Heart left ventricle (tissue), 13 donors: Measurements from ENCODE around the gene WFIKKN2.

Experiments
- POLR2A ChIP-seq, 2 donors: fragments of 450-650 bp; IDR thresholded peaks; one replicate each; pipeline ENCODE4 v1.6.1; 2017; ENCODE audit warnings: antibody characterized with exemption in 2 of 2, mild to moderate bottlenecking in 2 of 2, moderate library complexity in 2 of 2
- TF ChIP-seq, protein P1 (sequence below), 12 donors: fragments of 200-600 bp; sonication (generic) in 4 of 12; IDR thresholded peaks; one replicate each; pipeline versions ENCODE4 v1.5.0 to v1.8.0; 2018 to 2022; ENCODE audit warnings: antibody characterized with exemption in 12 of 12, mild to moderate bottlenecking in 5 of 12
- donor health status: ischemic (EF 13 %, LVEDD 7.1; RV severe dilation, severe dysfunction).
- donor health status: DM: no; HTN: yes; CAD: no.
- donor health status: DM: no; HTN: no; CAD: no.
- donor health status: ischemic (EF 25% LVEDD 6.9; RV normal size, moderate dysfunction).
- donor health status: ischemic (EF 25% LVEDD 5.7; RV mildly dilated, moderate dysfunction).
- donor health status: ischemic (EF 35%, LVEDD 5.7; RV mildly dilated, moderate dysfunction).
- donor health status: nonischemic (EF 11% LVEDD 7.7; RV severe dilation, severe dysfunction).
- donor health status: DM: yes; HTN: yes; CAD: no.
- donor health status: PGD.
- donor health status: ischemic (EF 29% LVEDD 5.4; RV normal size, mild dysfunction).
- donor health status: nonischemic (EF 23%, LVEDD 6.1; RV moderate dilation, normal function).

DNA sequence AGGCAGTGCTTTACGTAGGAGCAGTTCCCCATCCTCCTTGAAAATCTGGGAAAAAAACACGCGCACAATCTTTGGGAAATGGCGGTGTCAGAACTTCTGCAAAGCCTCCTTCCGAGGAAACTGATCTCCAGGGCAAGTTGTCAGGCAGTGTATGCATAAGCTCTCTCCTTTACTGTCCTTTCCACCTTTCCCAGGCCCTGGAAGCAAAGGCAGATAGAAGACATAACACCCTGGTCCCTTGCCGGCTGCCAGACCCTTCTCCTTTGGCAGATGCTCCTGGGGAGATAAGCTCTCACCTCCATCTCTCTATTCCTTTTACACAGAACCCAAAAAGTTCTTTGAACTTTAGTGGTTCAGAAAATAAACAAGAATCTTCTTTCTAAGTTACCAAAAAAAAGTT is 18.4 kb downstream of the WFIKKN2 start:
- TF ChIP-seq, protein P1, sequence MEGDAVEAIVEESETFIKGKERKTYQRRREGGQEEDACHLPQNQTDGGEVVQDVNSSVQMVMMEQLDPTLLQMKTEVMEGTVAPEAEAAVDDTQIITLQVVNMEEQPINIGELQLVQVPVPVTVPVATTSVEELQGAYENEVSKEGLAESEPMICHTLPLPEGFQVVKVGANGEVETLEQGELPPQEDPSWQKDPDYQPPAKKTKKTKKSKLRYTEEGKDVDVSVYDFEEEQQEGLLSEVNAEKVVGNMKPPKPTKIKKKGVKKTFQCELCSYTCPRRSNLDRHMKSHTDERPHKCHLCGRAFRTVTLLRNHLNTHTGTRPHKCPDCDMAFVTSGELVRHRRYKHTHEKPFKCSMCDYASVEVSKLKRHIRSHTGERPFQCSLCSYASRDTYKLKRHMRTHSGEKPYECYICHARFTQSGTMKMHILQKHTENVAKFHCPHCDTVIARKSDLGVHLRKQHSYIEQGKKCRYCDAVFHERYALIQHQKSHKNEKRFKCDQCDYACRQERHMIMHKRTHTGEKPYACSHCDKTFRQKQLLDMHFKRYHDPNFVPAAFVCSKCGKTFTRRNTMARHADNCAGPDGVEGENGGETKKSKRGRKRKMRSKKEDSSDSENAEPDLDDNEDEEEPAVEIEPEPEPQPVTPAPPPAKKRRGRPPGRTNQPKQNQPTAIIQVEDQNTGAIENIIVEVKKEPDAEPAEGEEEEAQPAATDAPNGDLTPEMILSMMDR (IDR thresholded peaks at IDR 0.05), result no peak
- no peak for TF ChIP-seq POLR2A (IDR thresholded peaks at IDR 0.05)
